Ovary (tissue), 3 donors: ENCODE data around the gene LMO7.

Experiments used
- POLR2A ChIP-seq: fragments of 450-650 bp; IDR thresholded peaks from one replicate; pipeline ENCODE4 v1.6.1; 2017; ENCODE audit warnings: antibody characterized with exemption, mild to moderate bottlenecking, moderate library complexity
- TF ChIP-seq, protein P1 (sequence below), 3 donors: fragments of 450-650 bp in 2 of 3; fragments of 200-600 bp in 1 of 3; IDR thresholded peaks; one replicate each; pipeline versions ENCODE4 v1.5.1 to v1.8.0; 2016 to 2022; ENCODE audit warnings: antibody characterized with exemption in 3 of 3, mild to moderate bottlenecking in 1 of 3
- donor health status: DM: no; HTN: no; CAD: no.

DNA sequence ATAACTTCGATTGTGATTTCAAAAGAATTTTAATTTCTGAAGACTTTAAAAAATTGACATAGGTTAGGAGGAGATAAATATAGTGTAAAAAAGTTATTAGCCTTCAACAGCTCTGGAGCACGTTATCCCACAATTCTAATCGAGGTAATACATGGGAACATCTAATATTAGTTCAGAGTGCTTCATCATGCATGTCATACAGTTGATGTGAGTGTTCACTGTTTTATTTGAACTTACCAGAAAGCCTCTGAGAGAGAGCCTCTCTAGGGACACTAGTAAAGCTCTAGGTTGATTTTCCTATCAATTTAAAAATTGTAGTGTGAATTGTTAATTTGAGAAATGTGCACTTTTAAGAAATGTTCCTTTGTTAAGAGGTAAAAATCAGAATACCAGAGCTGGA, 140.4 kb downstream of the LMO7 start:
- no peak for TF ChIP-seq POLR2A
- TF ChIP-seq, protein P1, sequence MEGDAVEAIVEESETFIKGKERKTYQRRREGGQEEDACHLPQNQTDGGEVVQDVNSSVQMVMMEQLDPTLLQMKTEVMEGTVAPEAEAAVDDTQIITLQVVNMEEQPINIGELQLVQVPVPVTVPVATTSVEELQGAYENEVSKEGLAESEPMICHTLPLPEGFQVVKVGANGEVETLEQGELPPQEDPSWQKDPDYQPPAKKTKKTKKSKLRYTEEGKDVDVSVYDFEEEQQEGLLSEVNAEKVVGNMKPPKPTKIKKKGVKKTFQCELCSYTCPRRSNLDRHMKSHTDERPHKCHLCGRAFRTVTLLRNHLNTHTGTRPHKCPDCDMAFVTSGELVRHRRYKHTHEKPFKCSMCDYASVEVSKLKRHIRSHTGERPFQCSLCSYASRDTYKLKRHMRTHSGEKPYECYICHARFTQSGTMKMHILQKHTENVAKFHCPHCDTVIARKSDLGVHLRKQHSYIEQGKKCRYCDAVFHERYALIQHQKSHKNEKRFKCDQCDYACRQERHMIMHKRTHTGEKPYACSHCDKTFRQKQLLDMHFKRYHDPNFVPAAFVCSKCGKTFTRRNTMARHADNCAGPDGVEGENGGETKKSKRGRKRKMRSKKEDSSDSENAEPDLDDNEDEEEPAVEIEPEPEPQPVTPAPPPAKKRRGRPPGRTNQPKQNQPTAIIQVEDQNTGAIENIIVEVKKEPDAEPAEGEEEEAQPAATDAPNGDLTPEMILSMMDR (IDR thresholded peaks at IDR 0.05): no peak
